K562 (cell line): ENCODE measurements around the gene NBPF14. TPM values are rescaled to one million over a fixed set of nuclear protein-coding genes. Genes with fewer than 3 reads are reported as not detected.
A peak's percentile ranks its signal among the peaks of the same experiment; 100 is the strongest.
"Not testable (repeated sequence)": the region's sequence is repeated elsewhere in the genome, so short reads cannot be mapped to it uniquely, and the experiment has no call there.

Source experiments
- ATAC-seq: fragments of 200-7000 bp; cut with Tn5 transposase; 3 replicates; pipeline ENCODE4 v1.9.1; 2020; ENCODE audit warnings: moderate library complexity
- BruUV-seq: library from RNA; stranded (reverse); fragments of 400-500 nt; replicated peaks from 2 replicates; lab custom pipeline; 2021; lab: Mats Ljungman, UMichigan
- CTCF ChIA-PET: fragments of 300-600 bp; formaldehyde crosslinking; extraction: SDS; loops from one replicate; lab custom pipeline; 2021; ENCODE audit warnings: low intra/inter-chr PET ratio; lab: Yijun Ruan, JAX
- POLR2A ChIA-PET: fragments of 300-600, 350-650 bp; sonication (Branson Sonifier 250); formaldehyde crosslinking; extraction: SDS; loops from one replicate; lab custom pipeline; 2021; ENCODE audit warnings: antibody characterized with exemption, inconsistent platforms; lab: Yijun Ruan, JAX
- DNase-seq, 4 experiments: peaks; one replicate each; pipeline versions ENCODE4 v3.0.0 to v3.0.0-alpha.2; 2011 to 2018; ENCODE audit warnings: low spot score in 3 of 4, mixed read lengths in 3 of 4; ENCODE audit errors: extremely low read depth in 1 of 4
- FAIRE-seq: peaks from 2 replicates; lab custom pipeline; 2011; peaks lifted over from hg19 to GRCh38; lab: Jason Lieb, UNC
- H2AFZ ChIP-seq: 2 replicates; pipeline ENCODE4 v1.6.0; 2011; ENCODE audit warnings: low read depth, low read length, control low read depth, inconsistent platforms
- H3K27ac ChIP-seq: fragments of 200-600 bp; 3 replicates; pipeline ENCODE4 v1.8.0; 2011; ENCODE audit warnings: low read depth, mild to moderate bottlenecking, control low read depth, inconsistent platforms, low read length, moderate library complexity, mixed read lengths; ENCODE audit errors: extremely low read depth
- H3K27me3 ChIP-seq, 2 experiments: fragments of 300-600 bp in 1 of 2; 2 replicates in 1 of 2; 3 replicates in 1 of 2; pipeline versions ENCODE4 v1.6.0 to v1.8.0; 2011; ENCODE audit warnings: inconsistent platforms in 2 of 2, low read length in 2 of 2, mild to moderate bottlenecking in 1 of 2, mixed read lengths in 1 of 2, moderate library complexity in 1 of 2; ENCODE audit not compliant: control insufficient read depth in 2 of 2, insufficient read depth in 2 of 2
- H3K36me3 ChIP-seq: fragments of 300-600 bp; 3 replicates; pipeline ENCODE4 v1.8.0; 2011; ENCODE audit warnings: mild to moderate bottlenecking, low read length, inconsistent platforms; ENCODE audit not compliant: control insufficient read depth, insufficient read depth
- H3K4me1 ChIP-seq, 2 experiments: fragments of 200-600 bp in 1 of 2; replicated peaks in 1 of 2; 2 replicates in 1 of 2; 3 replicates in 1 of 2; pipeline versions ENCODE4 v1.5.1 to v1.8.0; 2011; ENCODE audit warnings: inconsistent platforms in 2 of 2, low read length in 2 of 2, mild to moderate bottlenecking in 1 of 2, mixed read lengths in 1 of 2, moderate library complexity in 1 of 2; ENCODE audit not compliant: control insufficient read depth in 2 of 2, insufficient read depth in 2 of 2
- H3K4me2 ChIP-seq: 2 replicates; pipeline ENCODE4 v1.6.1; 2011; ENCODE audit warnings: low read length, control low read depth, inconsistent platforms, mixed read lengths; ENCODE audit not compliant: insufficient read depth
- H3K4me3 ChIP-seq: fragments of 200-600 bp; sonication (generic), shearing (Covaris generic); 2 replicates; pipeline ENCODE4 v1.5.1; 2016; ENCODE audit warnings: control low read depth, inconsistent platforms
- H3K79me2 ChIP-seq: fragments of 200-600 bp; 3 replicates; pipeline ENCODE4 v1.8.0; 2011; ENCODE audit warnings: low read length, inconsistent platforms; ENCODE audit not compliant: control insufficient read depth, insufficient read depth
- H3K9ac ChIP-seq, 2 experiments: 2 replicates each; pipeline versions ENCODE4 v1.6.0 to v1.6.1; 2011; ENCODE audit warnings: low read depth in 2 of 2, low read length in 2 of 2, control low read depth in 1 of 2, inconsistent platforms in 1 of 2, mild to moderate bottlenecking in 1 of 2, mixed read lengths in 1 of 2; ENCODE audit not compliant: insufficient read depth in 1 of 2
- H3K9me1 ChIP-seq: one replicate; pipeline ENCODE4 v1.6.0; 2011; ENCODE audit warnings: inconsistent platforms, mild to moderate bottlenecking, low read length, moderate library complexity; ENCODE audit not compliant: control insufficient read depth, insufficient read depth
- H3K9me3 ChIP-seq: replicated peaks from 2 replicates; pipeline ENCODE4 v1.5.1; 2011; ENCODE audit warnings: low read depth, low read length, inconsistent platforms; ENCODE audit not compliant: control insufficient read depth, insufficient read depth
- H4K20me1 ChIP-seq: replicated peaks from 2 replicates; pipeline ENCODE4 v1.6.1; 2011; ENCODE audit warnings: low read length, inconsistent platforms, mixed read lengths; ENCODE audit not compliant: control insufficient read depth, insufficient read depth
- ATF1 ChIP-seq, 2 experiments: fragments of 450-650 bp in 1 of 2; IDR thresholded peaks; 2 replicates each; pipeline ENCODE4 v1.6.1; 2016; ENCODE audit warnings: missing compliant biosample characterization in 1 of 2, missing genetic modification characterization in 1 of 2
- CREB3 ChIP-seq: fragments of 450-650 bp; conservative IDR thresholded peaks from 2 replicates; pipeline ENCODE4 v1.6.1; 2016; ENCODE audit warnings: missing genetic modification characterization, low read depth, mild to moderate bottlenecking, missing compliant biosample characterization, moderate library complexity
- DMBX1 ChIP-seq: fragments of 250-450 bp; sonication (Bioruptor Pico); IDR thresholded peaks from 2 replicates; pipeline ENCODE4 v1.8.0; 2022; ENCODE audit warnings: inconsistent platforms, mild to moderate bottlenecking, moderate library complexity, borderline replicate concordance
- ETV1 ChIP-seq: fragments of 450-650 bp; conservative IDR thresholded peaks from 2 replicates; pipeline ENCODE4 v1.6.1; 2016; ENCODE audit warnings: missing genetic modification characterization, control low read depth, low read depth, missing compliant biosample characterization
- GABPB1 ChIP-seq: sonication (generic); formaldehyde crosslinking; IDR thresholded peaks from 2 replicates; pipeline ENCODE4 v1.8.0; 2022; ENCODE audit warnings: mild to moderate bottlenecking, missing genetic modification reagents
- NFRKB ChIP-seq: fragments of 450-650 bp; IDR thresholded peaks from 2 replicates; pipeline ENCODE4 v1.6.1; 2016; ENCODE audit warnings: low read depth
- NR2C1 ChIP-seq, 2 experiments: fragments of 450-650 bp; IDR thresholded peaks; 2 replicates each; pipeline ENCODE4 v1.6.1; 2017; ENCODE audit warnings: mild to moderate bottlenecking in 2 of 2, antibody characterized with exemption in 1 of 2, inconsistent platforms in 1 of 2, missing compliant biosample characterization in 1 of 2, missing genetic modification characterization in 1 of 2
- SMAD4 ChIP-seq: fragments of 250-450 bp; sonication (Bioruptor Pico); conservative IDR thresholded peaks from 2 replicates; pipeline ENCODE4 v1.8.0; 2021; ENCODE audit warnings: inconsistent platforms, mild to moderate bottlenecking, moderate library complexity
- SPI1 ChIP-seq: IDR thresholded peaks from 2 replicates; pipeline ENCODE4 v1.6.1; 2011; ENCODE audit warnings: low read depth, low read length, control low read depth, borderline replicate concordance
- YY1 ChIP-seq, 3 experiments: IDR thresholded peaks; 2 replicates each; pipeline ENCODE4 v1.6.1; 2011; ENCODE audit warnings: low read length in 2 of 3, mild to moderate bottlenecking in 2 of 3, moderate library complexity in 2 of 3, borderline replicate concordance in 1 of 3, control low read depth in 1 of 3, low read depth in 1 of 3; ENCODE audit not compliant: insufficient read depth in 3 of 3, insufficient replicate concordance in 2 of 3, control insufficient read depth in 1 of 3, insufficient read length in 1 of 3; ENCODE audit errors: extremely low read depth in 1 of 3
- ZC3H8 ChIP-seq: fragments of 450-650 bp; IDR thresholded peaks from 2 replicates; pipeline ENCODE4 v1.6.1; 2017
- ZNF143 ChIP-seq: sonication (generic); formaldehyde crosslinking; IDR thresholded peaks from 2 replicates; pipeline ENCODE4 v1.9.0; 2022; ENCODE audit warnings: mild to moderate bottlenecking, missing genetic modification reagents
- WGBS: fragments of 100-300 bp; shearing (Covaris generic); methylation state at CpG from one replicate; pipeline ENCODE4 v1.1.6; 2016; ENCODE audit warnings: low coverage, mixed read lengths; ENCODE audit not compliant: insufficient coverage; ENCODE audit errors: missing lambda C conversion rate; 5-methylcytosine and 5-hydroxymethylcytosine counted together
- in situ Hi-C: fragments of 300-500 bp; cut with MboI; formaldehyde crosslinking; loops from 4 replicates; pipeline ENCODE4 v1.15.0; 2018; ENCODE audit warnings: inconsistent platforms, mixed read lengths
- intact Hi-C: fragments of 100-400 bp; cut with micrococcal nuclease; formaldehyde crosslinking; loops from 2 replicates; pipeline ENCODE4 v1.14.2; 2022
- polyA plus RNA-seq, 8 experiments: library from polyadenylated mRNA; depleted of rRNA in 4 of 8; stranded (reverse) in 5 of 8; unstranded in 3 of 8; fragments of >200 nt; fragmentation: Nextera tagmentation in 2 of 8; fragmentation: Illumina TruSeq in 1 of 8; extraction: Ambion mirVana in 2 of 8; extraction: Trizol in 1 of 8; gene quantifications; 2 replicates each; pipeline versions ENCODE4 v1.2.1 to v1.2.3, GENCODE V29; 2011 to 2014; ENCODE audit warnings: inconsistent platforms in 1 of 8, missing spikeins in 1 of 8
- total RNA-seq, 7 experiments: library from RNA; depleted of rRNA in 6 of 7; stranded (reverse); fragments of >200 nt in 6 of 7; fragmentation: Illumina TruSeq in 2 of 7; extraction: Trizol in 2 of 7; gene quantifications; 2 replicates each; pipeline versions ENCODE4 v1.2.1 to v1.2.3, GENCODE V29; 2011 to 2021; ENCODE audit warnings: low replicate concordance in 1 of 7

The NBPF14 gene
- total and polyA plus RNA-seq, 9 of the 15 experiments (the other 6 are each of a cell fraction or from before 2014, with no cell fraction given), result 0.99 to 10.6 (median 6.1) TPM

GRCh38 chr1:148522072-148522471 lies 73.7 kb downstream of the NBPF14 start:
- H3K36me3 ChIP-seq; H3K27me3 ChIP-seq; H3K79me2 ChIP-seq; H4K20me1 ChIP-seq; H3K9me3 ChIP-seq; in situ Hi-C loops; CTCF ChIA-PET; BruUV-seq; FAIRE-seq; H3K4me3 ChIP-seq; intact Hi-C loops; H3K9me1 ChIP-seq; H3K4me1 ChIP-seq; TF ChIP-seq NR2C1 (IDR thresholded peaks at IDR 0.05); ATF1 (CRISPR knock-in tag; IDR thresholded peaks at IDR 0.05): not testable (repeated sequence)
- POLR2A ChIA-PET, result interaction anchor here (0.6 to 1.3 kb wide), 2 partner anchors 153 to 188 kb away, joined by 3 to 9 read pairs; no protein-coding TSS in a partner anchor
- ATAC-seq, result peak; percentile 73
- Histone ChIP-seq H3K9ac (peak overlapping the region in 1 of 2 experiments; percentile 68; a peak in 2 of 4 replicates), H3K4me2 (peak overlapping the region; percentile 49; the same call in 1 of the 2 replicates), H2AFZ (peak overlapping the region; percentile 66), H3K27ac (peak overlapping the region; percentile 74; the same call in 2 of the 3 replicates)
- DNase-seq, result peak in 1 of 4 experiments; percentile 91
- 2% methylated on average over 14 of the region's 23 CpGs for WGBS
- TF ChIP-seq SMAD4, result peak; percentile 10
- TF ChIP-seq ZC3H8, result 0 out of 2 replicates have a peak, but pooled peaks have one; percentile 70
- TF ChIP-seq NR2C1 (tag; IDR thresholded peaks at IDR 0.05), result 0 out of 2 replicates have a peak, but pooled peaks have one; percentile 10
- TF ChIP-seq ZNF143, result peak; percentile 64
- TF ChIP-seq SPI1, result peak; percentile 57; the same call in 1 of the 2 replicates
- TF ChIP-seq ATF1 (tag; IDR thresholded peaks at IDR 0.05), result peak; percentile 79
- TF ChIP-seq ETV1, result peak; percentile 53
- 0 out of 2 replicates have a peak, but pooled peaks have one; percentile 26 for TF ChIP-seq CREB3 (tag)
- peak; percentile 37; the same call in 1 of the 2 replicates for TF ChIP-seq DMBX1 (CRISPR knock-in tag)
- TF ChIP-seq NFRKB, result peak; percentile 47
- peak in 2 of 3 experiments; percentile 20 to 47 for TF ChIP-seq YY1 (IDR thresholded peaks at IDR 0.05; ENCODE audit: borderline replicate concordance in 1 of 3, control insufficient read depth in 1 of 3, extremely low read depth in 1 of 3, insufficient read depth in 3 of 3, insufficient read length in 1 of 3, insufficient replicate concordance in 2 of 3, low read depth in 1 of 3, low read length in 2 of 3)
- peak; percentile 75; the same call in 1 of the 2 replicates for TF ChIP-seq GABPB1 (CRISPR knock-in tag)
